Erythroblast (primary cell): ENCODE results near the gene WDR19.
"Not testable (repeated sequence)": the region's sequence is repeated elsewhere in the genome, so short reads cannot be mapped to it uniquely, and the experiment has no call there.

Experiments used
- GATA1 ChIP-seq: IDR thresholded peaks from 2 replicates; pipeline ENCODE4 v1.6.1; 2011; ENCODE audit warnings: low read depth, mild to moderate bottlenecking, control low read depth, low read length, moderate library complexity
- POLR2A ChIP-seq: IDR thresholded peaks from 2 replicates; pipeline ENCODE4 v1.6.1; 2011; ENCODE audit warnings: mild to moderate bottlenecking, low read length

GRCh38 chr4:39277661-39278060 is 95.3 kb downstream of the WDR19 start:
- TF ChIP-seq POLR2A, GATA1: not testable (repeated sequence)
